K562 (cell line): ENCODE data around the gene PSMB11. TPM values are rescaled to one million over a fixed set of nuclear protein-coding genes. Genes with fewer than 3 reads are reported as not detected.

Experiments
- ATAC-seq: fragments of 200-7000 bp; cut with Tn5 transposase; 3 replicates; pipeline ENCODE4 v1.9.1; 2020; ENCODE audit warnings: moderate library complexity
- BruUV-seq: library from RNA; stranded (reverse); fragments of 400-500 nt; replicated peaks from 2 replicates; lab custom pipeline; 2021; lab: Mats Ljungman, UMichigan
- CTCF ChIA-PET: fragments of 300-600 bp; formaldehyde crosslinking; extraction: SDS; loops from one replicate; lab custom pipeline; 2021; ENCODE audit warnings: low intra/inter-chr PET ratio; lab: Yijun Ruan, JAX
- POLR2A ChIA-PET: fragments of 300-600, 350-650 bp; sonication (Branson Sonifier 250); formaldehyde crosslinking; extraction: SDS; loops from one replicate; lab custom pipeline; 2021; ENCODE audit warnings: antibody characterized with exemption, inconsistent platforms; lab: Yijun Ruan, JAX
- DNase-seq, 4 experiments: peaks; one replicate each; pipeline versions ENCODE4 v3.0.0 to v3.0.0-alpha.2; 2011 to 2018; ENCODE audit warnings: low spot score in 3 of 4, mixed read lengths in 3 of 4; ENCODE audit errors: extremely low read depth in 1 of 4
- FAIRE-seq: peaks from 2 replicates; lab custom pipeline; 2011; peaks lifted over from hg19 to GRCh38; lab: Jason Lieb, UNC
- H2AFZ ChIP-seq: 2 replicates; pipeline ENCODE4 v1.6.0; 2011; ENCODE audit warnings: low read depth, low read length, control low read depth, inconsistent platforms
- H3K27ac ChIP-seq: fragments of 200-600 bp; 3 replicates; pipeline ENCODE4 v1.8.0; 2011; ENCODE audit warnings: low read depth, mild to moderate bottlenecking, control low read depth, inconsistent platforms, low read length, moderate library complexity, mixed read lengths; ENCODE audit errors: extremely low read depth
- H3K27me3 ChIP-seq, 2 experiments: fragments of 300-600 bp in 1 of 2; 2 replicates in 1 of 2; 3 replicates in 1 of 2; pipeline versions ENCODE4 v1.6.0 to v1.8.0; 2011; ENCODE audit warnings: inconsistent platforms in 2 of 2, low read length in 2 of 2, mild to moderate bottlenecking in 1 of 2, mixed read lengths in 1 of 2, moderate library complexity in 1 of 2; ENCODE audit not compliant: control insufficient read depth in 2 of 2, insufficient read depth in 2 of 2
- H3K36me3 ChIP-seq: fragments of 300-600 bp; 3 replicates; pipeline ENCODE4 v1.8.0; 2011; ENCODE audit warnings: mild to moderate bottlenecking, low read length, inconsistent platforms; ENCODE audit not compliant: control insufficient read depth, insufficient read depth
- H3K4me1 ChIP-seq, 2 experiments: fragments of 200-600 bp in 1 of 2; replicated peaks in 1 of 2; 2 replicates in 1 of 2; 3 replicates in 1 of 2; pipeline versions ENCODE4 v1.5.1 to v1.8.0; 2011; ENCODE audit warnings: inconsistent platforms in 2 of 2, low read length in 2 of 2, mild to moderate bottlenecking in 1 of 2, mixed read lengths in 1 of 2, moderate library complexity in 1 of 2; ENCODE audit not compliant: control insufficient read depth in 2 of 2, insufficient read depth in 2 of 2
- H3K4me2 ChIP-seq: 2 replicates; pipeline ENCODE4 v1.6.1; 2011; ENCODE audit warnings: low read length, control low read depth, inconsistent platforms, mixed read lengths; ENCODE audit not compliant: insufficient read depth
- H3K4me3 ChIP-seq: fragments of 200-600 bp; sonication (generic), shearing (Covaris generic); 2 replicates; pipeline ENCODE4 v1.5.1; 2016; ENCODE audit warnings: control low read depth, inconsistent platforms
- H3K79me2 ChIP-seq: fragments of 200-600 bp; 3 replicates; pipeline ENCODE4 v1.8.0; 2011; ENCODE audit warnings: low read length, inconsistent platforms; ENCODE audit not compliant: control insufficient read depth, insufficient read depth
- H3K9ac ChIP-seq, 2 experiments: 2 replicates each; pipeline versions ENCODE4 v1.6.0 to v1.6.1; 2011; ENCODE audit warnings: low read depth in 2 of 2, low read length in 2 of 2, control low read depth in 1 of 2, inconsistent platforms in 1 of 2, mild to moderate bottlenecking in 1 of 2, mixed read lengths in 1 of 2; ENCODE audit not compliant: insufficient read depth in 1 of 2
- H3K9me1 ChIP-seq: one replicate; pipeline ENCODE4 v1.6.0; 2011; ENCODE audit warnings: inconsistent platforms, mild to moderate bottlenecking, low read length, moderate library complexity; ENCODE audit not compliant: control insufficient read depth, insufficient read depth
- H3K9me3 ChIP-seq: replicated peaks from 2 replicates; pipeline ENCODE4 v1.5.1; 2011; ENCODE audit warnings: low read depth, low read length, inconsistent platforms; ENCODE audit not compliant: control insufficient read depth, insufficient read depth
- H4K20me1 ChIP-seq: replicated peaks from 2 replicates; pipeline ENCODE4 v1.6.1; 2011; ENCODE audit warnings: low read length, inconsistent platforms, mixed read lengths; ENCODE audit not compliant: control insufficient read depth, insufficient read depth
- ASH1L ChIP-seq: fragments of 450-650 bp; IDR thresholded peaks from 2 replicates; pipeline ENCODE4 v1.6.1; 2018; ENCODE audit warnings: borderline replicate concordance, mild to moderate bottlenecking, low read depth; ENCODE audit not compliant: partially characterized antibody
- CUX1 ChIP-seq: fragments of 200-800 bp; sonication (Bioruptor generic); IDR thresholded peaks from 2 replicates; pipeline ENCODE4 v1.6.1; 2016; ENCODE audit warnings: missing genetic modification characterization, missing compliant biosample characterization
- KDM1A ChIP-seq, 2 experiments: fragments of 450-650 bp; IDR thresholded peaks; 2 replicates each; pipeline ENCODE4 v1.6.1; 2016; ENCODE audit warnings: mild to moderate bottlenecking in 2 of 2
- NEUROD1 ChIP-seq: fragments of 150-350 bp; IDR thresholded peaks from 2 replicates; pipeline ENCODE4 v1.6.1; 2014; ENCODE audit warnings: borderline replicate concordance, low read length, low read depth; ENCODE audit not compliant: partially characterized antibody
- PREB ChIP-seq: sonication (generic); formaldehyde crosslinking; IDR thresholded peaks from 2 replicates; pipeline ENCODE4 v1.8.1; 2023; ENCODE audit warnings: mild to moderate bottlenecking, missing genetic modification reagents
- TBP ChIP-seq: optimal IDR thresholded peaks from 2 replicates; pipeline ENCODE3; 2011; ENCODE audit warnings: low read depth, low read length, improper control_type of control experiment
- TEAD4 ChIP-seq, 2 experiments: sonication (generic) in 1 of 2; formaldehyde crosslinking in 1 of 2; IDR thresholded peaks; 2 replicates each; pipeline versions ENCODE4 v1.6.1 to v1.8.0; 2012 to 2022; ENCODE audit warnings: borderline replicate concordance in 1 of 2, inconsistent platforms in 1 of 2, low read length in 1 of 2, mild to moderate bottlenecking in 1 of 2, missing genetic modification reagents in 1 of 2
- ZFP30 ChIP-seq: fragments of 250-450 bp; sonication (Bioruptor Pico); IDR thresholded peaks from 2 replicates; pipeline ENCODE4 v1.8.0; 2022; ENCODE audit warnings: moderate library complexity, mild to moderate bottlenecking, inconsistent platforms, borderline replicate concordance
- WGBS: fragments of 100-300 bp; shearing (Covaris generic); methylation state at CpG from one replicate; pipeline ENCODE4 v1.1.6; 2016; ENCODE audit warnings: low coverage, mixed read lengths; ENCODE audit not compliant: insufficient coverage; ENCODE audit errors: missing lambda C conversion rate; 5-methylcytosine and 5-hydroxymethylcytosine counted together
- in situ Hi-C: fragments of 300-500 bp; cut with MboI; formaldehyde crosslinking; loops from 4 replicates; pipeline ENCODE4 v1.15.0; 2018; ENCODE audit warnings: inconsistent platforms, mixed read lengths
- intact Hi-C: fragments of 100-400 bp; cut with micrococcal nuclease; formaldehyde crosslinking; loops from 2 replicates; pipeline ENCODE4 v1.14.2; 2022
- polyA plus RNA-seq, 8 experiments: library from polyadenylated mRNA; depleted of rRNA in 4 of 8; stranded (reverse) in 5 of 8; unstranded in 3 of 8; fragments of >200 nt; fragmentation: Nextera tagmentation in 2 of 8; fragmentation: Illumina TruSeq in 1 of 8; extraction: Ambion mirVana in 2 of 8; extraction: Trizol in 1 of 8; gene quantifications; 2 replicates each; pipeline versions ENCODE4 v1.2.1 to v1.2.3, GENCODE V29; 2011 to 2014; ENCODE audit warnings: inconsistent platforms in 1 of 8, missing spikeins in 1 of 8
- total RNA-seq, 7 experiments: library from RNA; depleted of rRNA in 6 of 7; stranded (reverse); fragments of >200 nt in 6 of 7; fragmentation: Illumina TruSeq in 2 of 7; extraction: Trizol in 2 of 7; gene quantifications; 2 replicates each; pipeline versions ENCODE4 v1.2.1 to v1.2.3, GENCODE V29; 2011 to 2021; ENCODE audit warnings: low replicate concordance in 1 of 7
- TF ChIP-seq, protein P1 (sequence below): fragments of 450-650 bp; IDR thresholded peaks from 2 replicates; pipeline ENCODE4 v1.7.1; 2018; ENCODE audit warnings: mild to moderate bottlenecking, low read depth; ENCODE audit not compliant: partially characterized antibody
- TF ChIP-seq, protein P2 (sequence below): fragments of 200-800 bp; sonication (Bioruptor generic); IDR thresholded peaks from 2 replicates; pipeline ENCODE4 v1.6.1; 2017; ENCODE audit warnings: missing genetic modification characterization, missing compliant biosample characterization

PSMB11 gene
- total and polyA plus RNA-seq, 9 of the 15 experiments (the other 6 are each of a cell fraction or from before 2014, with no cell fraction given): not detected

DNA sequence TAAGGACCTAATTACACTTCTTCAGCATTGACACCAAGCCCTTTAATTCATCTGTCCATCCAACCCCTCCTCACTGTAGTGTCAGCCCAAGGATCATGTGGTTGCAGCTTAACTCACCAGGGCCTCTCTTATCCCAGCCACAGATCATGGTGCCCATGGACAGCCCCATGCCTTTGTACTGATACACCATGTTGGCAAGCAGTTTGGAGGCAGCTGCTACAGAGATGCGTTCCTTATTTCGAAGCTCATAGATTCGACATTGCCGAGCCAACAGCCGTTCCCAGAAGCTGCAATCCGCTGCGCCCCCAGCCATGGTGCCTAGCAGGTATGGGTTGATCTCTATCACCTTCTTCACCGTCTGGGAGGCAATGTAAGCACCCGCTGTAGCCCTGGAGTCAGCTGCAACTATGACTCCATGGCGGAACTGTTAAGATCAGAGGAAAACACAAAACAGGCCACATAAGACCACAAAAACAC is 8.7 kb upstream of the PSMB11 start:
- Histone ChIP-seq H3K36me3 (peaks cover 48% of the 10 kb centered on the region), H4K20me1 (no peaks in the 10 kb centered on the region), H3K9me1 (no peaks in the 10 kb centered on the region), H3K9me3 (no peaks in the 10 kb centered on the region), H3K4me3 (peak overlapping the region; percentile 78), H2AFZ (no peak overlapping the region), H3K4me1 (peaks cover 9 to 14% of the 10 kb centered on the region in 2 experiments; a peak in 4 of 5 replicates), H3K27me3 (no peaks in the 10 kb centered on the region), H3K79me2 (peaks cover 51% of the 10 kb centered on the region), H3K9ac (peak overlapping the region; percentile 70 to 98), H3K27ac (peak overlapping the region; percentile 94), H3K4me2 (peak overlapping the region; percentile 97)
- FAIRE-seq: no peak
- BruUV-seq: no TSS peak
- no peak for ATAC-seq
- WGBS: 52% methylated on average over 10 of the region's 10 CpGs
- DNase-seq: peak in 2 of 4 experiments; percentile 40 to 42
- intact Hi-C loops (no loop called here), in situ Hi-C loops (no loop called here)
- CTCF ChIA-PET: no interaction called here
- POLR2A ChIA-PET: interaction anchor here (0.7 to 3.2 kb wide), 4 partner anchors 9 to 27 kb away, joined by 3 to 11 read pairs (median 4); no protein-coding TSS in a partner anchor
- TF ChIP-seq NEUROD1 (no peak), CUX1 (CRISPR knock-in tag) (no peak), PREB (CRISPR knock-in tag) (no peak), TBP (no peak), ZFP30 (CRISPR knock-in tag) (no peak), TEAD4 (IDR thresholded peaks at IDR 0.05; ENCODE audit: low read length) (no peak), TEAD4 (CRISPR knock-in tag; IDR thresholded peaks at IDR 0.05; ENCODE audit: borderline replicate concordance) (no peak), ASH1L (no peak), KDM1A (IDR thresholded peaks at IDR 0.05) (no peak)
- TF ChIP-seq, protein P1, sequence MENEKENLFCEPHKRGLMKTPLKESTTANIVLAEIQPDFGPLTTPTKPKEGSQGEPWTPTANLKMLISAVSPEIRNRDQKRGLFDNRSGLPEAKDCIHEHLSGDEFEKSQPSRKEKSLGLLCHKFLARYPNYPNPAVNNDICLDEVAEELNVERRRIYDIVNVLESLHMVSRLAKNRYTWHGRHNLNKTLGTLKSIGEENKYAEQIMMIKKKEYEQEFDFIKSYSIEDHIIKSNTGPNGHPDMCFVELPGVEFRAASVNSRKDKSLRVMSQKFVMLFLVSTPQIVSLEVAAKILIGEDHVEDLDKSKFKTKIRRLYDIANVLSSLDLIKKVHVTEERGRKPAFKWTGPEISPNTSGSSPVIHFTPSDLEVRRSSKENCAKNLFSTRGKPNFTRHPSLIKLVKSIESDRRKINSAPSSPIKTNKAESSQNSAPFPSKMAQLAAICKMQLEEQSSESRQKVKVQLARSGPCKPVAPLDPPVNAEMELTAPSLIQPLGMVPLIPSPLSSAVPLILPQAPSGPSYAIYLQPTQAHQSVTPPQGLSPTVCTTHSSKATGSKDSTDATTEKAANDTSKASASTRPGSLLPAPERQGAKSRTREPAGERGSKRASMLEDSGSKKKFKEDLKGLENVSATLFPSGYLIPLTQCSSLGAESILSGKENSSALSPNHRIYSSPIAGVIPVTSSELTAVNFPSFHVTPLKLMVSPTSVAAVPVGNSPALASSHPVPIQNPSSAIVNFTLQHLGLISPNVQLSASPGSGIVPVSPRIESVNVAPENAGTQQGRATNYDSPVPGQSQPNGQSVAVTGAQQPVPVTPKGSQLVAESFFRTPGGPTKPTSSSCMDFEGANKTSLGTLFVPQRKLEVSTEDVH: no peak
- TF ChIP-seq, protein P2, sequence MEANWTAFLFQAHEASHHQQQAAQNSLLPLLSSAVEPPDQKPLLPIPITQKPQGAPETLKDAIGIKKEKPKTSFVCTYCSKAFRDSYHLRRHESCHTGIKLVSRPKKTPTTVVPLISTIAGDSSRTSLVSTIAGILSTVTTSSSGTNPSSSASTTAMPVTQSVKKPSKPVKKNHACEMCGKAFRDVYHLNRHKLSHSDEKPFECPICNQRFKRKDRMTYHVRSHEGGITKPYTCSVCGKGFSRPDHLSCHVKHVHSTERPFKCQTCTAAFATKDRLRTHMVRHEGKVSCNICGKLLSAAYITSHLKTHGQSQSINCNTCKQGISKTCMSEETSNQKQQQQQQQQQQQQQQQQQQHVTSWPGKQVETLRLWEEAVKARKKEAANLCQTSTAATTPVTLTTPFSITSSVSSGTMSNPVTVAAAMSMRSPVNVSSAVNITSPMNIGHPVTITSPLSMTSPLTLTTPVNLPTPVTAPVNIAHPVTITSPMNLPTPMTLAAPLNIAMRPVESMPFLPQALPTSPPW (CRISPR knock-in tag): no peak
